ENCODE results near the gene IFT57. TPM values are rescaled to one million over a fixed set of nuclear protein-coding genes. Genes with fewer than 3 reads are reported as not detected.

The IFT57 gene
- total and polyA plus RNA-seq, 2 donors (not counting 1 experiment from before 2014, with no cell fraction given), result 53.6 to 94.4 TPM

- no peaks in the 10 kb centered on the region for H3K36me3 ChIP-seq (replicated peaks in 1 of 2; ENCODE audit: control extremely low read depth in 1 of 2, control insufficient read depth in 1 of 2, extremely low read depth in 1 of 2, insufficient read depth in 2 of 2, low read length in 1 of 2)
- ChIA-PET CTCF (no interaction called here), POLR2A (no interaction called here)
- H3K27ac ChIP-seq (ENCODE audit: low read length in 2 of 2), result no peak overlapping the region
- H3K4me1 ChIP-seq (ENCODE audit: control insufficient read depth in 2 of 2, insufficient read depth in 2 of 2, low read length in 2 of 2), result peaks cover 0 to 4% of the 10 kb centered on the region in 2 donors
- H3K79me2 ChIP-seq (ENCODE audit: control insufficient read depth, insufficient read depth, low read length), result no peaks in the 10 kb centered on the region
- ATAC-seq (ENCODE audit: low read depth), result no peak
- intact Hi-C loops (cut with micrococcal nuclease), result no loop called here
- Mint-ChIP-seq H3K27me3 (no peaks in the 10 kb centered on the region), H3K4me3 (no peak overlapping the region), H3K4me1 (peaks cover 13% of the 10 kb centered on the region), H3K9me3 (ENCODE audit: insufficient read depth) (no peaks in the 10 kb centered on the region), H3K27ac (no peak overlapping the region)
- no peak overlapping the region for H3K4me2 ChIP-seq (replicated peaks; ENCODE audit: low read depth, low read length, poor library complexity, severe bottlenecking)
- H2AFZ ChIP-seq (ENCODE audit: insufficient read depth, low read depth, low read length, poor library complexity, severe bottlenecking), result no peak overlapping the region
- TF ChIP-seq, protein P1, sequence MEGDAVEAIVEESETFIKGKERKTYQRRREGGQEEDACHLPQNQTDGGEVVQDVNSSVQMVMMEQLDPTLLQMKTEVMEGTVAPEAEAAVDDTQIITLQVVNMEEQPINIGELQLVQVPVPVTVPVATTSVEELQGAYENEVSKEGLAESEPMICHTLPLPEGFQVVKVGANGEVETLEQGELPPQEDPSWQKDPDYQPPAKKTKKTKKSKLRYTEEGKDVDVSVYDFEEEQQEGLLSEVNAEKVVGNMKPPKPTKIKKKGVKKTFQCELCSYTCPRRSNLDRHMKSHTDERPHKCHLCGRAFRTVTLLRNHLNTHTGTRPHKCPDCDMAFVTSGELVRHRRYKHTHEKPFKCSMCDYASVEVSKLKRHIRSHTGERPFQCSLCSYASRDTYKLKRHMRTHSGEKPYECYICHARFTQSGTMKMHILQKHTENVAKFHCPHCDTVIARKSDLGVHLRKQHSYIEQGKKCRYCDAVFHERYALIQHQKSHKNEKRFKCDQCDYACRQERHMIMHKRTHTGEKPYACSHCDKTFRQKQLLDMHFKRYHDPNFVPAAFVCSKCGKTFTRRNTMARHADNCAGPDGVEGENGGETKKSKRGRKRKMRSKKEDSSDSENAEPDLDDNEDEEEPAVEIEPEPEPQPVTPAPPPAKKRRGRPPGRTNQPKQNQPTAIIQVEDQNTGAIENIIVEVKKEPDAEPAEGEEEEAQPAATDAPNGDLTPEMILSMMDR (IDR thresholded peaks at IDR 0.05), result no peak
- TF ChIP-seq EZH2 (IDR thresholded peaks at IDR 0.05; ENCODE audit: borderline replicate concordance, insufficient read depth, low read depth, low read length, poor library complexity, severe bottlenecking), result no peak
- H3K27me3 ChIP-seq (replicated peaks in 1 of 4; ENCODE audit: control extremely low read depth in 1 of 4, control insufficient read depth in 3 of 4, insufficient read depth in 4 of 4, low read length in 3 of 4), result no peaks in the 10 kb centered on the region
- H4K20me1 ChIP-seq (ENCODE audit: control insufficient read depth, insufficient read depth, low read length, poor library complexity, severe bottlenecking), result no peaks in the 10 kb centered on the region
- DNase-seq, result no peak
- no peak overlapping the region for H3K9ac ChIP-seq (ENCODE audit: low read length)
- 98% methylated on average over 13 of the region's 15 CpGs for WGBS (ENCODE audit: insufficient coverage)
- H3K9me3 ChIP-seq (ENCODE audit: control extremely low read depth in 1 of 3, control insufficient read depth in 2 of 3, insufficient read depth in 1 of 3, low read length in 2 of 3), result no peaks in the 10 kb centered on the region
- no peak overlapping the region for H3K4me3 ChIP-seq (ENCODE audit: control extremely low read depth in 1 of 5, extremely low read depth in 1 of 5, insufficient read depth in 1 of 5, low read depth in 2 of 5, low read length in 4 of 5)
Observed at GRCh38 chr3:108113975-108114374, 108.2 kb downstream of the IFT57 start.

- Histone ChIP-seq H3K9me3 (ENCODE audit: control extremely low read depth in 1 of 3, control insufficient read depth in 2 of 3, insufficient read depth in 1 of 3, low read length in 2 of 3) (no peaks in the 10 kb centered on the region), H3K79me2 (ENCODE audit: control insufficient read depth, insufficient read depth, low read length) (no peaks in the 10 kb centered on the region), H3K4me1 (ENCODE audit: control insufficient read depth in 2 of 2, insufficient read depth in 2 of 2, low read length in 2 of 2) (peaks cover 3 to 4% of the 10 kb centered on the region in 2 donors), H4K20me1 (ENCODE audit: control insufficient read depth, insufficient read depth, low read length, poor library complexity, severe bottlenecking) (no peaks in the 10 kb centered on the region), H3K27me3 (replicated peaks in 1 of 4; ENCODE audit: control extremely low read depth in 1 of 4, control insufficient read depth in 3 of 4, insufficient read depth in 4 of 4, low read length in 3 of 4) (no peaks in the 10 kb centered on the region), H3K27ac (ENCODE audit: low read length in 2 of 2) (no peak overlapping the region), H3K9ac (ENCODE audit: low read length) (no peak overlapping the region), H3K4me3 (ENCODE audit: control extremely low read depth in 1 of 5, extremely low read depth in 1 of 5, insufficient read depth in 1 of 5, low read depth in 2 of 5, low read length in 4 of 5) (no peak overlapping the region), H3K36me3 (replicated peaks in 1 of 2; ENCODE audit: control extremely low read depth in 1 of 2, control insufficient read depth in 1 of 2, extremely low read depth in 1 of 2, insufficient read depth in 2 of 2, low read length in 1 of 2) (no peaks in the 10 kb centered on the region), H2AFZ (ENCODE audit: insufficient read depth, low read depth, low read length, poor library complexity, severe bottlenecking) (no peak overlapping the region), H3K4me2 (replicated peaks; ENCODE audit: low read depth, low read length, poor library complexity, severe bottlenecking) (no peak overlapping the region)
- Mint-ChIP-seq H3K4me3 (no peak overlapping the region), H3K9me3 (ENCODE audit: insufficient read depth) (no peaks in the 10 kb centered on the region), H3K4me1 (peaks cover 13% of the 10 kb centered on the region), H3K27ac (no peak overlapping the region), H3K27me3 (no peaks in the 10 kb centered on the region)
- ChIA-PET CTCF (no interaction called here), POLR2A (no interaction called here)
- no peak for DNase-seq
- 100% methylated on average over 3 of the region's 3 CpGs for WGBS (ENCODE audit: insufficient coverage)
- no peak for TF ChIP-seq EZH2 (IDR thresholded peaks at IDR 0.05; ENCODE audit: borderline replicate concordance, insufficient read depth, low read depth, low read length, poor library complexity, severe bottlenecking)
- TF ChIP-seq, protein P1 (IDR thresholded peaks at IDR 0.05), result no peak
- intact Hi-C loops (cut with micrococcal nuclease), result no loop called here
- no peak for ATAC-seq (ENCODE audit: low read depth)
Observed at GRCh38 chr3:108110934-108111333, 111.3 kb downstream of the IFT57 start.

Other genes starting within 250 kb of the IFT57 start
- 259 and 260 TPM in 2 replicates for gene CD47, start 131.4 kb downstream of the IFT57 start, total RNA-seq
- 86.4 and 157 TPM in 2 replicates for gene CD47, start 131.4 kb downstream of the IFT57 start, polyA plus RNA-seq
- 0.39 and 0.84 TPM in 2 replicates for gene HHLA2, start 74.1 kb upstream of the IFT57 start, total RNA-seq
- gene HHLA2, start 74.1 kb upstream of the IFT57 start, polyA plus RNA-seq, result 0.84 and 1.5 TPM in 2 replicates

Data from B cell (primary cell).